Measurements from ENCODE around the gene NMUR1.

NMUR1 gene

DNA sequence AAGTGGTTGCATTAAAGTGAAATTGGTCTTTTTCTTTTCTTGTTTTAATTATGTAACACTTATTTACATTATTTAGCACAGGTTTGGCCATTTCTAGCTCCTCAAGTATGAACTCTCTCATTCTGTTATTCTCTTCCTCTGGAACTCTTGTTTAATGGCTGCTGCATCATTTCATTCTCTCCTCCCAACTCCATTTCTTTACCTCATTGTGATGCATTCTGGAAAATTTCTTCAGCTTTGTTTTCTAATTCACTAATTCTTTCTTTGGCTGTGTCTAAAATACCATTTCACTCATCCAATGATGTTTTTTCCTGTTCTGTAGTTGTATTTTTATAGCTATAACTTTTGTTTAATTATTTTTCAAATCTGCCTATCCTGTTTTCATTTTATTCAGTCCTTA lies 22.5 kb upstream of the NMUR1 start:
- no peak for DNase-seq

DNA sequence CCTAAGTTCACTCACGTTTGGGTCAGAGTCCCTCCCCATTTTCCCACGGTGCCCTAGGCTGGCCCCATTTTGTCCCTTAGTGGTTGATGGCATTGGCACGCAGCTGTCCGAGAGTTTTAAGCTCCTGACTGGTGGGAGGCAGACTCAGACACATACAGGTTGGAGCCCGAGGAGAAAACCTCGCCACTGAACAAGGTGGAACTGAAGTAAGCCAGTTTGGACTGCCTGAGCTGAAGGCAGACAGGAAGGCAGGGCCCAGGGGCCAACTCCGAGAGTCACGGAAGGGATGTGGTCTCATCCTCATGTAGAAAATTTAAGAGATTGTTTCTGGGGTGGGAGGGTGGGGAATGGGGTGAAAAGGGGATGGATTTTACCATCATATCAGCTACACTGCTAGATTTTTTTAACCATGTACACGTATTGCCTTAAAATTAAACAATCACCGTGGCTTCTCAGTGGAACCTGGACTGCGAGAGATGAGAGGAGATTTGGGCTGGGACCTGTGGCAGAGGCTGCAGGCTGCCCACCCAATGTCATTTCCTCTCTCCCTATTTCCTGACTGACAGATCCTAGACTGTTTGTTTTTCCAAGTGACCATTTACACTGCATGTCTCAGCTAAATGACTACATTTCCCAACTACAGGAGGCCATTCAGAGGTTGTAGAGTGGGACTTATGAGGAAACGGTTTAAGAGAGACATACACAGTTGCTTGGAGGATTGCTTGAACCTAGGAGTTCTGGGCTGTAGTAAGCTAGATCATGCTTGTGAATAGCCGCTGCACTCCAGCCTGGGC lies 19.4 kb upstream of the NMUR1 start:
- no peak for DNase-seq

DNA sequence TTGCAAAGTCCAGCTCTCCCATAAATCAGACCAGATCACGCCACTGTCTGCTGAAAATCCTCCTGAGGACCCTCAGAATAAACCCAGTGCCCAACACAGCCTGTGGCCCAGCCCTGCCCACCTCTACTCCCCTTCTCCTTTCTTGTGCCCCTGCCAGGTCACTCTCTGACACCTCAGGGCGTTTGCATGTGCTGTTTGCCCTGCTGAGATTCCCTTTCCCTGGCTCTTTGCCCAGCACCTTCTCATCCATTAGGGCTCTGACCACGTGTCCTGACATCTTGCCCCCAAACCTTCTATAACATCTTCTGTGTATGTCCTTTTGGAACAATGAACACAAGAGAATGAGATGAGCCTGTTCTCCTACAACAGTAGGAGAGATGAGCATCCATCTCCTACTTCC lies 18.5 kb upstream of the NMUR1 start:
- no peak for DNase-seq

DNA sequence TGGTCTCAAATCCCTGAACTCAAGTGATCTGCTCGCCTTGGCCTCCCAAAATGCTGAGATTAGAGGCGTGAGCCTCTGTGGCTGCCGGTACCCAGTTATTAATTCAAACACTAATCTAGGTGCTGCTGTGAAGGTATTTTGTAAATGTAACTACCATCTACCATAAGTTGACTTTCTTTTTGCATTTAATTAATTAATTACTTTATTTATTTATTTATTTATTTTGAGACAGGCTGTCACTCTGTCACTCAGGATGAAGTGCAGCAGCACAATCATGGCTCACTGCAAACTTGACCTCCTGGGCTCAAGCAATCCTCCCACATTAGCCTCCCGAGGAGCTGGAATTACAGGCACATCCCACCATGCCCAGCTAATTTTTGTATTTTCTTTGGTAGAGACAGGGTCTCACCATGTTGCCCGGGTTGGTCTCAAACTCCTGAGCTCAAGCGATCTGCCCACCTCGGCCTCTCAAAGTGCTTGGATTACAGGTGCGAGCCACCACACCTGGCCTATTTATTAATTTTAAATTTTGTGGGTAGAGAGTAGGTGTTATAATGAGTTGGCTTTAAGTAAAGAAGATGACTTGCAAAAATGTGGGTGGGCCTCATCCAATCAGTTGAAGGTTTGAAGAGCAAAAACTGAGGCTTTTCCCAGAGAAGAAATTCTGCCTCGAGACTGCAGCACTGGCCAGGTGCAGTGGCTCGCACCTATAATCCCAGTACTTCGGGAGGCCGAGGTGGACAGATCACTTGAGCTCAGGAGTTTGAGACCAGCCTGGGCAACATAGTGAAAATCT lies 17.3 kb upstream of the NMUR1 start:
- DNase-seq = no peak

DNA sequence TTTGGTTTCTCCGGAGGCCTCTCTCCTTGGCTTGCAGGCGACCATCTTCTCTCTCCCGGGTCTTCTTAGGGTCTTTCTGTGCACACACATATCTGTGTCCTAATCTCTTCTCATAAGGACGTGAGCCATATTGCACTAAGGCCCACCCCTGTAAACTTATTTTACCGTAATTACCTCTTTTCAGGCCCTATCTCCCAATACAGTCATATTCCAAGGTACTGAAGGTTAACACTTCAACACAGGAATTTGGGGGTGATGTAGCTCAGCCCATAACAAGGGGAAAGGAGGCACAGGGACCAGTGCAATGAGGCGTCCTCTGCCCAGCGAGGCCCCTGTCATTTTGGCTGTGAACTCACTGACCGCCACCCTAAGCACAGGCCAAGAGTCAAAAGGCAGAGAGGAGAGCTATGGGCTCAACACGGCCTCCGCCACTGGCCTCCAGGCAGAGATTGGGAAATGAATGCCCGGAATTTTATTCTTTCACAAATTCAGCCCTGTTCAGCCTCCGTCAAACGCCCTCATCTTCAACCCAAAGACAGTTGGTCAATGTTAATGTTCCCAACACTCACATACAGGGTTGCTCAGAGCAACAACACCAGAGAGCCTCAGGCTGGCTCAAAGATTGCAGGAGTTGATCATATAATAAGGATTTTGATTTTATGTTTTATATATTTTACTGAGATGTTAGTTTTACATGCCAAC lies 15.9 kb upstream of the NMUR1 start:
- DNase-seq = no peak

DNA sequence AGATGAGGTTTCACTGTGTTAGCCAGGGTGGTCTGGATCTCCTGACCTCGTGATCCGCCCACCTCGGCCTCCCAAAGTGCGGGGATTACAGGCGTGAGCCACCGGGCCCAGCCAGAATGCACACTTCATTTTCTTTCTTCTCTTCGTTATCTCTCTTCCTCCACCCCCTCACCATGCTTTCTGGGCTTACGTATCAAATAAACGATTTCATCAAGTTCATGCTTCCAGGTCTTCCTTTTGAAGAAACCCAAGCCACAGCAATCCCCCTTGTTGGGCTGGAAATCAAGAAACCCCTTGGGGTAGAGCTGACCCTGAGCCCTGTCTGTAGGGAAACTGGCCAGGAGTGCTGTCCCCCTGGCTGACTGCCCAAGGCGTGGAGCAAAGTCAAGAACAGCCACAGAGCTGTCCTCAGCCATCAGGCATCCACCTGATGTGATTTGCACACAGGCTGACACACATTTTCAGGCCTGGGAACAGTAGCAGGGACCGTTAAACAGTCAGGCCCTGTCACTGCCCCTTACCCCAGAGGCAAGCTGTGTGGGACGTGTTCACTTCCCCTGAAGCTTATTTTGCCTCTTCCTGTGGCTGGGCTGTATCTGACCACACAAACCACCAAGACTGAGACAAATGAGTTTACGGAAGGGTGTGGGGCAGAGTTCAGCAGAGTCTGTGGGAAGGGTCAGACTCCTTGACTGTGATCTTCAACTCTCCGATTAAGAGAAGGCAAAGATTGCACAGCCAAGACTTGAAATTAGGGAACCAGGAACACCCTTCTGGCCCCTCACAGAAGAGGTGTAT lies 15.1 kb upstream of the NMUR1 start:
- DNase-seq = no peak

DNA sequence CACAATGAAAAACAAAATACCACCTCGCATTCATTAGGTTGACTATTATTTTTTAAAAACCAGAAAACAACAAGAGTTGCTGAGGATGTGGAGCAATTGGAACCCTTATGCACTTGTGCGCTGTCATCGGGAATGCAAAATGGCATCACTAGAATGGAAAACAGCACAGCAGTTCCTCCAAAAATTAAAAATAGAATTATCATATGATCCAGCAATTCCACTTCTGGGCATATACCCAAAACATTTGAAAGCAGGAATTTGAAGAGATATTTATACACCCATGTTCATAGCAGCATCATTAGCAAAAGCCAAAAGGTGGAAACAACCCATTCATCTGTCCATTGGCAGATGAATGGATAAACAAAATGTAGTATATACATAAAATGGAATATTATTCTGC lies 11.9 kb upstream of the NMUR1 start:
- DNase-seq = no peak

DNA sequence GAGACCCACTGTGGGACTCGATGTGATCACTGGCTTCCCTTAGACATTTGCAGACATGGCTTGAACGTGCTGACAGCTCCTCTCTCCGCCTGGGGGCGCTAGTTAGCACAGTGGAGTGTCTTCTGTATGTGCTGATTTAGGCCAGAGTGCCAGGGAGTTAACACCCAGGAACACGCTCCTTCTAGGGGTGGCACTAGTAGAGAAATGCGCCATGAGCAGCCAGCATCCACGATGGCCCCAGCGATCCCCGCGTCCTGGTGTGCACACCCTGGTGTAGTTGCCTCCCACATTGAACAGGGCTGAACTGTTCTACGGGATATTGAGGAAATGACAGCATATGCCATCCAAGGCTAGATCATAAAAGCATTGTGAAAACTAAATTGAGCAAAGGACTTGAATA lies 11.4 kb upstream of the NMUR1 start:
- DNase-seq = no peak

DNA sequence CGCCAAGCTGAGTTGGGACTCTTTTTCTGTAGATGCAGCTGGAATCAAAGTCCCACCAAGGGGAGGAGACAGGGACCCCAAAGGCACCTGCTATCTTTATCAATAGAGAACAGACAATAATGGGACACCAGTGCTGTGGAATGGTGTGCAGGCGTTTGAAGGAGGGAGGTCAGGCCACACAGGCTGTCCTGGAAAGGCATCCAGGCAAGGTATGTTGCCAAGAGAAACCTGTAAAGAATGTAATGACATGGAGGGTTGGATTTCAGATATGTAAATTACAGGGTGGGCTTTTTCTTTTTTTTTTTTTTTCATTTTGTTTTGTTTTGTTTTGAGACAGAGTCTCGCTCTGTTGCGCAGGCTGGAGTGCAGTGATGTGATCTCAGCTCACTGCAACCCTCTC lies 9.7 kb upstream of the NMUR1 start:
- DNase-seq = no peak

DNA sequence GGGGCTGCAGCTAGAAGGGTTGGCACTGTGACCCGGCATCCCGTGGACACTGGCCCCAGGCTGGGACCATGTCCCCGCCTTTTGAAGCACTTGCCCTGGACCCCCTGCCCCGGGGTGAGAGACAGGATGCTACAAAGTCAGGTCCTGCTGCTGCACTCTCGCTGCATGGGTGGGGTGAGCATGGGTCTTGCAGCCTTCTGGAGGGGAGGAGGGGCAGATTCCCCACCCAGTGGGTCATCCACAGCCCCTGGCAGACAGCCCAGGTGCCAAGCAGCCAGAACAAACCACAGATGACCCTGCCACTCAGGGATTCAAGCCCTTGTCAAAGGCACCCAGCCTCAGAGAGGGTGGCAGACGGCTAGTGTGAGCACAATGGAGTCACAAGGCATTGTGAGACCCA lies 5.7 kb upstream of the NMUR1 start:
- DNase-seq = no peak

DNA sequence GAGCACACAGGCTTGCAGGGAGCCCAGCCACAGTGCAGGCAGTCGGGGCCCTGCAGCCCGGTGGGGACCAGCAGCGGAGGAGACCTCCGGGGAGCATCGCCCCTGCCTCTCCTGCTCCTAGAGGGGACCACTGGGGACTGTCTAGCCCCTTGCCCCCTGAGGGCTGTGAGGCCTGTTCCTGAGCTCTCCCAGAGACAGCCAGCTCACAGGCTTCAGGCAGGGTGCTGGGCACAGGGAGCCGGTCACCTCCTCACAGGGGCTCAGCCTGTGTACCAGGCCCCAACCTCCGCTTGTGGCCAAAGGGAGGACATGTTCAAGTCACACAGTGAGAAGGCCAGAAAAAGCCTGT lies 3.5 kb upstream of the NMUR1 start:
- no peak for DNase-seq

DNA sequence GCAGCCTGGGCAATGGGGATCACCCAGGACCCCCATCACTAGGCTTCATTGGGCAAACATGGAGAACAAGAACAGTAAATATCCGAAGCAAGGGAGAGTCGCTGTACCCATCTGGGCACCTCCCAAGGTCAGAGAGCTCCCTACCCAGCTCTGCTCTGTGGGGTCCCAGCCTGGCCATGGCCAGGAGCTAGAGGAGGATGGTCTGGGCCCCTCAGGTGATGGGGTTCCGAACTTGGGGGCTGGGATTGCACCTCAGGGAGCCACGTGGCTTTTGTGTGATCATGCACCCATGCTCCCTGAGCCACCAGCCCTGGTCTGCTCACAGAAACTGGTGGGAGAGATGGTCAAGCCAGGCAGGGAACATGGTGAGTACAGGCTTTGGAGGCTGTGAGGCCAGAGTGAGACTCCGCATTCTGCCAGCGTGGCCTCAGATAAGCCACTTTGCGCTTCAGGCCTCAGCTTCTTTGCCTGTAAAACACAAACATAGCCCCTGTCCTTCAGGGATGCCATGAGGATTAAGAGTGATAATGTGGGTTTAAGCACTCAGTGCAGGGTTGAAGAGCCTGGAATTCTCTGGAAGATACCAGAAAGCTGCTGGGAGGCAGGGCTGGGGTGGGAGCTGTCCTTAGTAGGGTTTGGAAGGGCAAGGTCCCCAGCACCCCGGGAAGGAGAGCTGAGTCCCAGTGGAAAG lies 3.0 kb upstream of the NMUR1 start:
- DNase-seq = no peak

DNA sequence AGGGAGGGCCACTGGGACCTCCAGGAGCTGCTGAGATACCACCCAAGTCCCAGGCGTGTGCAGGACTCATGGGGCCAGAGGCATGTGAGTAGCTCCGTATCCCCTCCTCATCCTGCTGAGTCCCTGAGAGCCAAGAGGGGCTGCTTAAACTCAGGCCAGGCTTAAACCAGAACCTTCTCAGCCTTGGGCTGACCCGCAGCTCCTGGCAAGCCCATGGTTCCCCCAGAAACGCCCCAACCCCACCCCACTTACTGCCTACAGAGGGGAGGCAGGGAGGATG lies 2.5 kb upstream of the NMUR1 start:
- DNase-seq = no peak

DNA sequence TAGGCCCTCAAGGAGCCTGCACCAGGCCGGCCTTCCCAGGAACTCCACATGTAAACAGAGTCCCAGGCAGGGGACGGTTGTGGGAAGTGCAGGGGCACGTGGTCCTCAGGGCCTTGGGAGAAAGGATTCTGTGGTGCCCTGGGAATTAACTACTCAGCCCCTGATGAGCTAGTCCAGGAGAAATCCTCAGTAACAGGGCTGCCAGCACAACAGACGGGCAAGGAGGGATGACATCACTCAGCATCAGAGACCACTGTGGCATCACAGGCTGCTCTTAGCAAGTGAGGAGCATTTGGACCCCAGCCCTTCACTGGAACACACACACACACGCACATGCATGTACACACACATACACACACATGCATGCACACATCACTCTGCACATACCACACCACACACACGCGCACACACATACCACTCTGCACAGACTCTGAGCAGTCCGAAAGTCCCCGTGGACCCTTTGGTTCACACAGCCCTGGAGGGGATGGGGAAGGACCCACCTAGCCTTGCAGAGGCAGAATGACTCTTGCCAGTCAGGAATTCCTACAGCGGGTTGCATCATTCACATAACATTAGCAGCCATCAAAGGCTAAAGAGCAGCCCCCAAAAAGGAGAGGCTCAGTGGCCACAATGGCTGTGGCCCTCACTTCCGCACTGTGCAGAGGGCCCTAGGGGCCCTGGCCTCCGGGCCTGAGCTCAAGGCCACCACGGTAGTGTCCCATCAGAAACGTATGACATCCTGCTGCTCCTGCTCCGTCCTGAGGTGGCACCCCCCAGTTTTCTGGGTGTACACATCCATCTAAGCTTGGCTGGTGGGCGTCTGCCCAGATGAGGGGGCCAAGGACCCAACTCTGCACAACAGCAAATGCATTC lies 1.9 kb upstream of the NMUR1 start:
- no peak for DNase-seq

DNA sequence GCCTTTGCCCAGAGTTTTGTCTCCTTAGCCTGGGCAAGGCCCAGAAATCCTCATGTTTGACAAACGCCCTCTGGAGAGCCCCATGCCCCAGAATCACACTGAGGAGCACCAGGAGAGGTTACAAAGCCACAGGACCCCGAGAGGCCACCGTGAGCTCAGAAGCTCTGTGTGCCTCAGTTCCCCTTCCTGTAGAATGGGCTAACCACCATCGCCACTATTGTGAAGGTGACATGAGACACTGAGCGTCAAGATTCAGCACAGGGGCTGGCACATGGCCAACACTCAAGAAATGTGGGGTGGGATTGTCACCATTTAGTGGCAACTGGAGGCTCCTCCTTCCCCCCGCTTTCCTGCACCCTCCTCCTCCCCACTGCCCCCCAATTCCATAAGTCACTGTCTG lies 1.2 kb upstream of the NMUR1 start:
- DNase-seq = no peak

DNA sequence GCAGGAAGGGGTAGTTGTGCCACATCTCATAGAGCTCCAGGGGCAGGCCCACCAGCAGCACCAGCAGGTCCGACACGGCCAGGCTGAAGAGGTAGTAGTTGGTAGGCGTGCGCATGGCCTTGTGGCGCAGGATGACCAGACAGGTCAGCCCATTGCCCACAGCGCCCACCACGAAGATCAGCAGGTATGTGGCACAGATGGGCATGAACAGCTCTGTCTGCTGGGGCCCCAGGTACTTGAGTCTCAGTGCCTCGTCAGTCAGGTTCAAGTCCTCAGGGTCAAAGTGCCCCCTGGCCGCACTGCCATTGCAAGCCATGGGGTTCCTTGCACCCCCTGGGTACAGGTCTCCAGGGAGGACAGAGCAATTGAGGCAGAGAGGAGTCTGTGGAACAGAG lies 1.6 kb downstream of the NMUR1 start:
- no peak for DNase-seq

DNA sequence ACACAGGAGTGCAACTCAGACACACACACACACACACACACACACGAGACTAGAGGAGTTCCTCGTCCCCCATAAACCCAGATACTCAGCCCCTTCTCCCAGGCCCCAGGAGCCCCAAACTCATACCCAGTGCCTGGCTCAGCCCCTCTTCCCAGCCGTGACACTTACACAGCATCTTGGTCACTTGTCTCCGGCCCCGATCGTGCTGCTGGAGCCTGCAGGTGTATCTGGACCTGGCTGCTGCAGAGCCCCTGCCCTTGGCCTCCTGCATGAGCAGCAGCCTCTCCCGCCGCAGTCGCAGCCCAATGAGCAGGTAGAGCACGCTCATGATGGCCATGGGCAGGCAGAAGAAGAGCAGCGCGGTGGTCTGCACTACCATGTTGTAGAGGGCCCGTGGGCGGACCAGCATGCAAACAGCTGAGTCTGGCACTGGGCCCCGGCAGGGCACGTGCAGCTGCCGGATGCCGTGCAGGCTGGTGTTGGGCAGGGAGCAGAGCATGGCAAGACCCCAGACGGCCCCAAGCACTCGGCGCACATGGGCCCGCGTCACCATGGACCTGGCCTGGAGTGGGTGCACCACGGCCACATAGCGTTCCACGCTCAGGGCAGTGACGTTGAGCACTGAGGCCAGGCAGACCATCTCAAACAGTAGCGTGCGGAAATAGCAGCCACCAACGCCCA lies 2.1 kb downstream of the NMUR1 start:
- no peak for DNase-seq

DNA sequence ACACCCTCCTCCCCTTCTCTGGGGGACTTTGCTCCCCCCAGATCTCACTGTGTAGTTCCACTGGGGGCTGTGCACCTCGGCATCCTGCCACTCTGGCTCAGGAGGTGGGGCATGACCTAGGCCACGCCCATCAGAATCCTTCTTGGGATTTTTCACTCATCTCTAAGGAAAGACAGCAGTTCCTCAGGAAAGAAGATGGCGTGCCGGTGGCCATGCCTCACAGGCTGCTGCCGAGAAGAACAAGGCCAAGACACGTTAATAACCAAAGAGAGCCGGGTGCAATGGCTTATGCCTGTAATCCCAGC lies 3.2 kb downstream of the NMUR1 start:
- DNase-seq = no peak

DNA sequence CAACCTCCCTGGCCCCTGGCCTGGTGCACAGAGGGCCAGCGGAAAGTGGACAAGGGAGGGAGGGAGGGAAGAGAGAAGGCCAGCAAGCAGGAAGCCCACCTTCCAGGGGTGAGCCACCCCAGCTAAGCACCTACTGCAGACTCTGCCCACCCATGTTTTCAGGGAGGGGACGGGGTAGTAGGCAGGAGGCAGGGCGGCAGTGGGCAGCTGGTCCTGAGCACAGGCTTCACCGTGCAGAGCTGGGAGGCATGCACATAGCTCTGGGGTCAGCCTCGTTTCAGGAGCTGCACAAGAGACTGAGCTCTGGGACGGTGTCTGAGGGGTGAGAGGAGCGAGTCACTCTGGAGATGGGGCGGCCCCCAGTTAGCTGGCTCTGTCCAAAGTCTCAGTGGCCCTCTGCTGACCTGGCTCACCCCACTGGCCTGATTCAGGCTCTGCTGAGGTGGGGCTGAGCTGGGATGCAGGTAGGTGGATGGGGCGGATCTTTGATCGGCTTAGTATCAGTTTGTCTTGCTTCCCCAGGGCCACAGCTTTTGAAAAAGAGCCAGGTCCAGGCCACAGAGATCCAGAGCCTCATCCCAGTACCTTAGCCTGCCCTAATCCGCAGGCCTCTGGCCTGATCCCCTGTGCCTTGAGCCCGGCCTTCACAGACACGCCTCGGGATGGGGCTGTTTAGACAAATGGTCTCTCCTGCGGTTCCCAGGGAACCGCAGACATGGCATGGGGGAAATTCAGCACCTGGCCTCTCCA lies 3.7 kb downstream of the NMUR1 start:
- DNase-seq = no peak

Measured in NCI-H2081 treated with DMSO at 0.1 percent for 48 hours (cell line).